HepG2 (cell line): Measurements from ENCODE around the gene GP1BA. TPM values are rescaled to one million over a fixed set of nuclear protein-coding genes. Genes with fewer than 3 reads are reported as not detected.

Experiments
- CREB1 ChIP-seq, 2 experiments: fragments of 450-650 bp in 1 of 2; IDR thresholded peaks; 2 replicates each; pipeline ENCODE4 v1.6.1; 2016 to 2017; ENCODE audit warnings: control low read depth in 1 of 2, mild to moderate bottlenecking in 1 of 2, missing compliant biosample characterization in 1 of 2, missing genetic modification characterization in 1 of 2
- EZH2 ChIP-seq: conservative IDR thresholded peaks from 2 replicates; pipeline ENCODE4 v1.6.1; 2012; ENCODE audit warnings: mild to moderate bottlenecking, low read depth, low read length, moderate library complexity
- FOXJ3 ChIP-seq: sonication (generic); formaldehyde crosslinking; IDR thresholded peaks from 2 replicates; pipeline ENCODE4 v1.4.0; 2020; ENCODE audit warnings: missing genetic modification reagents, mild to moderate bottlenecking, borderline replicate concordance
- GZF1 ChIP-seq: sonication (generic); formaldehyde crosslinking; IDR thresholded peaks from 2 replicates; pipeline ENCODE4 v1.5.1; 2020; ENCODE audit warnings: mild to moderate bottlenecking, missing genetic modification reagents
- HOXA3 ChIP-seq: sonication (generic); formaldehyde crosslinking; IDR thresholded peaks from 2 replicates; pipeline ENCODE4 v1.5.0; 2020; ENCODE audit warnings: missing genetic modification reagents
- KDM3A ChIP-seq: IDR thresholded peaks from 2 replicates; pipeline ENCODE4 v1.6.1; 2018; ENCODE audit warnings: low read depth, missing compliant biosample characterization
- LBX2 ChIP-seq: sonication (generic); formaldehyde crosslinking; IDR thresholded peaks from 2 replicates; pipeline ENCODE4 v1.5.0; 2020; ENCODE audit warnings: missing genetic modification reagents, mild to moderate bottlenecking, borderline replicate concordance
- MAFG ChIP-seq: sonication (generic); formaldehyde crosslinking; IDR thresholded peaks from 2 replicates; pipeline ENCODE4 v1.5.1; 2020; ENCODE audit warnings: mild to moderate bottlenecking, missing genetic modification reagents
- MBD4 ChIP-seq: IDR thresholded peaks from 2 replicates; pipeline ENCODE4 v1.6.1; 2012; ENCODE audit warnings: low read length, inconsistent platforms, borderline replicate concordance
- MTF1 ChIP-seq: sonication (generic); formaldehyde crosslinking; IDR thresholded peaks from 2 replicates; pipeline ENCODE4 v1.5.0; 2020; ENCODE audit warnings: missing genetic modification reagents
- NR3C1 ChIP-seq: sonication (generic); formaldehyde crosslinking; IDR thresholded peaks from 2 replicates; pipeline ENCODE4 v1.4.0; 2020; ENCODE audit warnings: missing genetic modification reagents
- RFXAP ChIP-seq: sonication (generic); formaldehyde crosslinking; IDR thresholded peaks from 2 replicates; pipeline ENCODE4 v1.4.0; 2020; ENCODE audit warnings: missing genetic modification reagents, borderline replicate concordance
- TBX3 ChIP-seq: fragments of 450-650 bp; IDR thresholded peaks from 2 replicates; pipeline ENCODE4 v1.6.1; 2017; ENCODE audit warnings: antibody characterized with exemption, mild to moderate bottlenecking, inconsistent platforms, borderline replicate concordance
- TEAD2 ChIP-seq: sonication (generic); formaldehyde crosslinking; IDR thresholded peaks from 2 replicates; pipeline ENCODE4 v1.9.0; 2021; ENCODE audit warnings: missing genetic modification reagents
- THAP11 ChIP-seq: IDR thresholded peaks from 2 replicates; pipeline ENCODE4 v1.6.1; 2016; ENCODE audit warnings: missing biosample characterization, missing genetic modification reagents
- ZNF329 ChIP-seq: sonication (generic); formaldehyde crosslinking; IDR thresholded peaks from 2 replicates; pipeline ENCODE4 v1.9.0; 2021; ENCODE audit warnings: low read depth, mild to moderate bottlenecking, missing genetic modification reagents
- ZNF430 ChIP-seq: sonication (generic); formaldehyde crosslinking; IDR thresholded peaks from 2 replicates; pipeline ENCODE4 v1.9.0; 2021; ENCODE audit warnings: mild to moderate bottlenecking, missing genetic modification reagents
- ZNF557 ChIP-seq: sonication (generic); formaldehyde crosslinking; IDR thresholded peaks from 2 replicates; pipeline ENCODE4 v1.4.0; 2020; ENCODE audit warnings: missing genetic modification reagents
- ZNF792 ChIP-seq: IDR thresholded peaks from 2 replicates; pipeline ENCODE4 v1.6.1; 2016
- ZZZ3 ChIP-seq: sonication (generic); formaldehyde crosslinking; IDR thresholded peaks from 2 replicates; pipeline ENCODE4 v1.4.0; 2020; ENCODE audit warnings: missing genetic modification reagents, mild to moderate bottlenecking, borderline replicate concordance
- polyA plus RNA-seq, 8 experiments: library from polyadenylated mRNA; depleted of rRNA in 3 of 8; stranded (reverse) in 7 of 8; unstranded in 1 of 8; fragments of >200 nt; fragmentation: Illumina TruSeq in 4 of 8; extraction: Trizol in 4 of 8; gene quantifications; 2 replicates each; pipeline versions ENCODE4 v1.2.1 to v1.2.3, GENCODE V29; 2011 to 2016; ENCODE audit warnings: low read depth in 4 of 8, missing spikeins in 1 of 8, mixed read lengths in 1 of 8; ENCODE audit not compliant: insufficient read depth in 1 of 8
- total RNA-seq, 5 experiments: library from RNA; depleted of rRNA; stranded (reverse); fragments of >200 nt; fragmentation: Illumina TruSeq; extraction: Trizol; gene quantifications; 2 replicates each; pipeline ENCODE4 v1.2.3, GENCODE V29; 2016; ENCODE audit warnings: low read depth in 1 of 5
- TF ChIP-seq, protein P1 (sequence below): sonication (generic); formaldehyde crosslinking; IDR thresholded peaks from 2 replicates; pipeline ENCODE4 v1.5.0; 2020; ENCODE audit warnings: mild to moderate bottlenecking, missing genetic modification reagents, moderate library complexity
- TF ChIP-seq, protein P2 (sequence below): sonication (generic); formaldehyde crosslinking; IDR thresholded peaks from 2 replicates; pipeline ENCODE4 v1.5.0; 2020; ENCODE audit warnings: missing genetic modification reagents
- TF ChIP-seq, protein P3 (sequence below): sonication (generic); formaldehyde crosslinking; IDR thresholded peaks from 2 replicates; pipeline ENCODE4 v1.4.0; 2020; ENCODE audit warnings: mild to moderate bottlenecking, missing genetic modification reagents

GP1BA gene
- total and polyA plus RNA-seq, 2 of the 13 experiments (the other 11 are each of a cell fraction or from before 2014, with no cell fraction given): not detected

GRCh38 chr17:4948166-4948930, 16.3 kb downstream of the GP1BA start, which contains the start of gene PFN1 (continued):
- TF ChIP-seq KDM3A: 0 out of 2 replicates have a peak, but pooled peaks have one; percentile 0
- no peak for TF ChIP-seq FOXJ3 (CRISPR knock-in tag)
- TF ChIP-seq TBX3: no peak
- TF ChIP-seq ZZZ3: 0 out of 2 replicates have a peak, but pooled peaks have one; percentile 7
- TF ChIP-seq MBD4: no peak
- no peak for TF ChIP-seq EZH2
- TF ChIP-seq, protein P1, sequence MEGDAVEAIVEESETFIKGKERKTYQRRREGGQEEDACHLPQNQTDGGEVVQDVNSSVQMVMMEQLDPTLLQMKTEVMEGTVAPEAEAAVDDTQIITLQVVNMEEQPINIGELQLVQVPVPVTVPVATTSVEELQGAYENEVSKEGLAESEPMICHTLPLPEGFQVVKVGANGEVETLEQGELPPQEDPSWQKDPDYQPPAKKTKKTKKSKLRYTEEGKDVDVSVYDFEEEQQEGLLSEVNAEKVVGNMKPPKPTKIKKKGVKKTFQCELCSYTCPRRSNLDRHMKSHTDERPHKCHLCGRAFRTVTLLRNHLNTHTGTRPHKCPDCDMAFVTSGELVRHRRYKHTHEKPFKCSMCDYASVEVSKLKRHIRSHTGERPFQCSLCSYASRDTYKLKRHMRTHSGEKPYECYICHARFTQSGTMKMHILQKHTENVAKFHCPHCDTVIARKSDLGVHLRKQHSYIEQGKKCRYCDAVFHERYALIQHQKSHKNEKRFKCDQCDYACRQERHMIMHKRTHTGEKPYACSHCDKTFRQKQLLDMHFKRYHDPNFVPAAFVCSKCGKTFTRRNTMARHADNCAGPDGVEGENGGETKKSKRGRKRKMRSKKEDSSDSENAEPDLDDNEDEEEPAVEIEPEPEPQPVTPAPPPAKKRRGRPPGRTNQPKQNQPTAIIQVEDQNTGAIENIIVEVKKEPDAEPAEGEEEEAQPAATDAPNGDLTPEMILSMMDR (CRISPR knock-in tag): no peak
- TF ChIP-seq, protein P2, sequence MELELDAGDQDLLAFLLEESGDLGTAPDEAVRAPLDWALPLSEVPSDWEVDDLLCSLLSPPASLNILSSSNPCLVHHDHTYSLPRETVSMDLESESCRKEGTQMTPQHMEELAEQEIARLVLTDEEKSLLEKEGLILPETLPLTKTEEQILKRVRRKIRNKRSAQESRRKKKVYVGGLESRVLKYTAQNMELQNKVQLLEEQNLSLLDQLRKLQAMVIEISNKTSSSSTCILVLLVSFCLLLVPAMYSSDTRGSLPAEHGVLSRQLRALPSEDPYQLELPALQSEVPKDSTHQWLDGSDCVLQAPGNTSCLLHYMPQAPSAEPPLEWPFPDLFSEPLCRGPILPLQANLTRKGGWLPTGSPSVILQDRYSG (CRISPR knock-in tag): 0 out of 2 replicates have a peak, but pooled peaks have one; percentile 38
- no peak for TF ChIP-seq MTF1 (CRISPR knock-in tag)
- TF ChIP-seq, protein P3, sequence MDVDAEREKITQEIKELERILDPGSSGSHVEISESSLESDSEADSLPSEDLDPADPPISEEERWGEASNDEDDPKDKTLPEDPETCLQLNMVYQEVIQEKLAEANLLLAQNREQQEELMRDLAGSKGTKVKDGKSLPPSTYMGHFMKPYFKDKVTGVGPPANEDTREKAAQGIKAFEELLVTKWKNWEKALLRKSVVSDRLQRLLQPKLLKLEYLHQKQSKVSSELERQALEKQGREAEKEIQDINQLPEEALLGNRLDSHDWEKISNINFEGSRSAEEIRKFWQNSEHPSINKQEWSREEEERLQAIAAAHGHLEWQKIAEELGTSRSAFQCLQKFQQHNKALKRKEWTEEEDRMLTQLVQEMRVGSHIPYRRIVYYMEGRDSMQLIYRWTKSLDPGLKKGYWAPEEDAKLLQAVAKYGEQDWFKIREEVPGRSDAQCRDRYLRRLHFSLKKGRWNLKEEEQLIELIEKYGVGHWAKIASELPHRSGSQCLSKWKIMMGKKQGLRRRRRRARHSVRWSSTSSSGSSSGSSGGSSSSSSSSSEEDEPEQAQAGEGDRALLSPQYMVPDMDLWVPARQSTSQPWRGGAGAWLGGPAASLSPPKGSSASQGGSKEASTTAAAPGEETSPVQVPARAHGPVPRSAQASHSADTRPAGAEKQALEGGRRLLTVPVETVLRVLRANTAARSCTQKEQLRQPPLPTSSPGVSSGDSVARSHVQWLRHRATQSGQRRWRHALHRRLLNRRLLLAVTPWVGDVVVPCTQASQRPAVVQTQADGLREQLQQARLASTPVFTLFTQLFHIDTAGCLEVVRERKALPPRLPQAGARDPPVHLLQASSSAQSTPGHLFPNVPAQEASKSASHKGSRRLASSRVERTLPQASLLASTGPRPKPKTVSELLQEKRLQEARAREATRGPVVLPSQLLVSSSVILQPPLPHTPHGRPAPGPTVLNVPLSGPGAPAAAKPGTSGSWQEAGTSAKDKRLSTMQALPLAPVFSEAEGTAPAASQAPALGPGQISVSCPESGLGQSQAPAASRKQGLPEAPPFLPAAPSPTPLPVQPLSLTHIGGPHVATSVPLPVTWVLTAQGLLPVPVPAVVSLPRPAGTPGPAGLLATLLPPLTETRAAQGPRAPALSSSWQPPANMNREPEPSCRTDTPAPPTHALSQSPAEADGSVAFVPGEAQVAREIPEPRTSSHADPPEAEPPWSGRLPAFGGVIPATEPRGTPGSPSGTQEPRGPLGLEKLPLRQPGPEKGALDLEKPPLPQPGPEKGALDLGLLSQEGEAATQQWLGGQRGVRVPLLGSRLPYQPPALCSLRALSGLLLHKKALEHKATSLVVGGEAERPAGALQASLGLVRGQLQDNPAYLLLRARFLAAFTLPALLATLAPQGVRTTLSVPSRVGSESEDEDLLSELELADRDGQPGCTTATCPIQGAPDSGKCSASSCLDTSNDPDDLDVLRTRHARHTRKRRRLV (CRISPR knock-in tag): peak; percentile 77
- no peak for TF ChIP-seq ZNF792 (CRISPR knock-in tag)
- peak; percentile 69 for TF ChIP-seq HOXA3 (CRISPR knock-in tag)
- TF ChIP-seq MAFG (CRISPR knock-in tag): no peak
- peak; percentile 65 for TF ChIP-seq ZNF430 (CRISPR knock-in tag)
- no peak for TF ChIP-seq TEAD2 (CRISPR knock-in tag)
- no peak; the same call in none of the 2 replicates for TF ChIP-seq THAP11 (CRISPR knock-in tag)
- 0 out of 2 replicates have a peak, but pooled peaks have one; percentile 13 for TF ChIP-seq LBX2 (CRISPR knock-in tag)
- TF ChIP-seq CREB1 (IDR thresholded peaks at IDR 0.05): no peak
- TF ChIP-seq CREB1 (CRISPR knock-in tag; IDR thresholded peaks at IDR 0.05): no peak
- TF ChIP-seq ZNF557: no peak
- no peak for TF ChIP-seq RFXAP (CRISPR knock-in tag)
- no peak for TF ChIP-seq GZF1 (CRISPR knock-in tag)
- TF ChIP-seq NR3C1: no peak
- peak; percentile 83 for TF ChIP-seq ZNF329 (CRISPR knock-in tag)
